RWPE1 (cell line): ENCODE measurements around the gene SREK1.

ENCODE experiments used
- CTCF ChIA-PET: fragments of 350-600 bp; sonication (Branson Sonifier 250); formaldehyde crosslinking; extraction: SDS; loops from one replicate; lab custom pipeline; 2021; lab: Yijun Ruan, JAX
- POLR2A ChIA-PET: fragments of 400-600 bp; formaldehyde crosslinking; extraction: SDS; loops from one replicate; lab custom pipeline; 2020; ENCODE audit warnings: antibody characterized with exemption; ENCODE audit not compliant: low non-redundant PET; lab: Yijun Ruan, JAX
- DNase-seq: peaks from one replicate; pipeline ENCODE4 v3.0.0; 2012; ENCODE audit warnings: low spot score
- H3K27ac ChIP-seq: fragments of 450-650 bp; 2 replicates; pipeline ENCODE4 v1.5.1; 2017
- TF ChIP-seq, protein P1 (sequence below): fragments of 450-650 bp; conservative IDR thresholded peaks from 2 replicates; pipeline ENCODE4 v1.5.1; 2017; ENCODE audit warnings: low read depth, mild to moderate bottlenecking

Gene SREK1

DNA sequence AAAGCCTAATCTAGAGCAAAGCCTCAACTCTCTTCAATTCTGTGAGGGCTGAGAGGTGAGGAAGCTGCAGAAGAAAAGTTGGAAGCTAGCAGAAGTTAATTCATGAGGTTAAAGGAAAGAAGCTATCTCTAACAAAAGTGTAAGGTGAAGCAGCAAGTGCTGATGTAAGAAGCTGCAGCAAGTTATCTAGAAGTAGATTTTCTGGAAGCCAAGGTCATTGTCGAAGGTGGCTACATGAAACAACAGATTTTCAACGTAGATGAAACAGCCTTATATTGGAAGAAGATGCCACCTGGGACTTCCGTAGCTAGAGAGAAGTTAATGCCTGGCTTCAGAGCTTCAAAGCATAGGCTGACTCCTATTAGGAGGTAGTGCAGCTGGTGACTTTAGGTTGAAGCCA lies 42.0 kb downstream of the SREK1 start:
- DNase-seq = no peak
- no peak overlapping the region for H3K27ac ChIP-seq
- CTCF ChIA-PET = no interaction called here
- POLR2A ChIA-PET = no interaction called here
- TF ChIP-seq, protein P1, sequence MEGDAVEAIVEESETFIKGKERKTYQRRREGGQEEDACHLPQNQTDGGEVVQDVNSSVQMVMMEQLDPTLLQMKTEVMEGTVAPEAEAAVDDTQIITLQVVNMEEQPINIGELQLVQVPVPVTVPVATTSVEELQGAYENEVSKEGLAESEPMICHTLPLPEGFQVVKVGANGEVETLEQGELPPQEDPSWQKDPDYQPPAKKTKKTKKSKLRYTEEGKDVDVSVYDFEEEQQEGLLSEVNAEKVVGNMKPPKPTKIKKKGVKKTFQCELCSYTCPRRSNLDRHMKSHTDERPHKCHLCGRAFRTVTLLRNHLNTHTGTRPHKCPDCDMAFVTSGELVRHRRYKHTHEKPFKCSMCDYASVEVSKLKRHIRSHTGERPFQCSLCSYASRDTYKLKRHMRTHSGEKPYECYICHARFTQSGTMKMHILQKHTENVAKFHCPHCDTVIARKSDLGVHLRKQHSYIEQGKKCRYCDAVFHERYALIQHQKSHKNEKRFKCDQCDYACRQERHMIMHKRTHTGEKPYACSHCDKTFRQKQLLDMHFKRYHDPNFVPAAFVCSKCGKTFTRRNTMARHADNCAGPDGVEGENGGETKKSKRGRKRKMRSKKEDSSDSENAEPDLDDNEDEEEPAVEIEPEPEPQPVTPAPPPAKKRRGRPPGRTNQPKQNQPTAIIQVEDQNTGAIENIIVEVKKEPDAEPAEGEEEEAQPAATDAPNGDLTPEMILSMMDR = no peak

- ChIA-PET CTCF (interaction anchor here (1.2 kb wide), 1 partner anchor 12 kb away, joined by 5 read pairs; no protein-coding TSS in a partner anchor), POLR2A (no interaction called here)
- no peak overlapping the region for H3K27ac ChIP-seq
- TF ChIP-seq, protein P1 = no peak
- no peak for DNase-seq
Observed at GRCh38 chr5:66193419-66193818, 49.3 kb downstream of the SREK1 start.

DNA sequence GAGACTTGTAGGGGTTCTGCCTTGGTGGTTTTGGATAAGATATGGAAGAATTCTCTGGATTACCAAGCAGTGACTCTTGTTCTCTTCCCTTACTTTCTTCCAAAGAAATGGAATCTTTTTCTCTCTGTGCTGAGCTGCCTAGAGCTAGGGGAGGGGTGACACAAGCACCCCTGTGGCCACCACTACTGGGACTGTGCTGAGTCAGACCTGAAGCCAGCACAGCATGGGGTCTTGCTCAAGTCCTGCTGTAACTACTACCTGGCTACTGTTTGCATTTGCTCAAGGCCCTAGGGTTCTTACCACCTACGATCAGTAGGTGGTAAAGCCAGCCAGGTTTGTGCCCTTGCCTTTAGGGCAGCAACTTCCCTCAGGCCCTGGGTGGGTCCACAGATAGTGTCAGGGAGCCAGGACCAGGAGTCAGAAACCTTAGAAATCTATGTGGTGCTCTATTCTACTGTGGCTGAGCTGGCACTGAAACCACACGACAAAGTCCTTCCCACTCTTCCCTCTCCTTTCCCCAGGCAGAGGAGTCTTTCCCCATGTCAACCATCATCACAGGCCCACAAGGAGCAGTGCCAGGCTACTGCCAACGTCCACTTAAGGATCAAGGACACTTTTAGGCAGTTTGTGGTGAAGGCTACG lies 53.8 kb downstream of the SREK1 start:
- POLR2A ChIA-PET = no interaction called here
- TF ChIP-seq, protein P1 = no peak
- no peak overlapping the region for H3K27ac ChIP-seq
- DNase-seq = no peak
- CTCF ChIA-PET = no interaction called here

DNA sequence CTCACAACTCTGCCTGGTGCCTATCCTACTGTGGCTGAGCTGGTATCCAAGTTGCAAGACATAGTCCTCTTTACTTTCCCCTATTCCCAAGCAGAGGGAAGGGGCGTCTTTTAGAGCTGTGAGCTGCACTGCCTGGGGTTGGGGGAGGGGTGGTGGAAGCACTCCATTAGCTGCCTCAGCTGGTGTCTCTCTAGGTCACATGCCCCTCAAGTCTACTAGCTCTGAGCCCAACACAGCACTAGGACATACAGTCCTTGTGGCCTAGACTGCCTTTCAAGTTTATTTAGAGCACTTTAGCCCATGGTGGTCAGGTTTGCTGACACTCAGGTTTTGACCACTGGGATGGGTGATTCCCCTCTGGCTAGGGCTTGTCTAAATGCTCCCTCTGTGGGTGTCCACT lies 54.7 kb downstream of the SREK1 start:
- TF ChIP-seq, protein P1 = no peak
- ChIA-PET POLR2A (no interaction called here), CTCF (no interaction called here)
- H3K27ac ChIP-seq = no peak overlapping the region
- no peak for DNase-seq

GRCh38 chr5:66203531-66203930 lies 59.4 kb downstream of the SREK1 start:
- ChIA-PET POLR2A (no interaction called here), CTCF (interaction anchor here (0.5 to 1.0 kb wide), 6 partner anchors 8 to 1405 kb away, joined by 3 to 6 read pairs (median 3); no protein-coding TSS in a partner anchor)
- TF ChIP-seq, protein P1 = no peak
- no peak overlapping the region for H3K27ac ChIP-seq
- no peak for DNase-seq

DNA sequence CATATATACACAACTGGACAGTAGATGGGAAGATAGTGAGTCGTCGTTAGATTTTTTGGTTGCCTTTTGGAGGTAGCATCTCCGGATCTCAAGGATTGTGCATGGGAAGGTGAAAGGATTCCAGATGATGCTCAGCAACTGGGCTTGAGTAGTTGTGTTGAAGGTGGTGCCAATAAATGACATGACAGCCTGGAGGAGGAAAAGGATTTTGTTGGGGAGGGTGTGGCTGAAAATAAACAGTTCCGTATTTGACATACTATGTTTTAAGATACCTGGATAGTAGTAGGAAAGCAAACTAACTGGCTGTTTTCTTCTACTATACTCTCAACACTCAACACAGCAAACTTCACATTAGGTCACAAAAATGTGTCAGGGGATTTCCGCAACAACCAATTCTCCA lies 62.4 kb downstream of the SREK1 start:
- POLR2A ChIA-PET = no interaction called here
- CTCF ChIA-PET = no interaction called here
- DNase-seq = no peak
- TF ChIP-seq, protein P1 = no peak
- H3K27ac ChIP-seq = no peak overlapping the region
